Ascending aorta (tissue), 2 donors: Measurements from ENCODE around the gene ZNF576. TPM values are rescaled to one million over a fixed set of nuclear protein-coding genes. Genes with fewer than 3 reads are reported as not detected.
"Not testable (repeated sequence)": the region's sequence is repeated elsewhere in the genome, so short reads cannot be mapped to it uniquely, and the experiment has no call there.

ENCODE experiments used
- DNase-seq, 2 donors: peaks; one replicate each; pipeline ENCODE4 v3.0.0-alpha.2; 2019; ENCODE audit warnings: low spot score in 2 of 2
- H3K27ac ChIP-seq, 2 donors: fragments of 200-600 bp; sonication (generic); one replicate each; pipeline ENCODE4 v1.5.1; 2016 to 2017; ENCODE audit warnings: mild to moderate bottlenecking in 1 of 2
- H3K27me3 ChIP-seq: fragments of 200-600 bp; sonication (generic); one replicate; pipeline ENCODE4 v1.5.1; 2017
- H3K36me3 ChIP-seq, 2 donors: fragments of 200-600 bp; sonication (generic); one replicate each; pipeline ENCODE4 v1.5.1; 2016
- H3K4me1 ChIP-seq, 2 donors: fragments of 200-600 bp; sonication (generic); one replicate each; pipeline ENCODE4 v1.5.1; 2016 to 2017; ENCODE audit warnings: mild to moderate bottlenecking in 1 of 2
- H3K4me3 ChIP-seq, 2 donors: fragments of 200-600 bp; sonication (generic); one replicate each; pipeline ENCODE4 v1.5.1; 2016 to 2017; ENCODE audit warnings: mild to moderate bottlenecking in 1 of 2
- H3K9me3 ChIP-seq, 2 donors: fragments of 200-600 bp; sonication (generic); one replicate each; pipeline ENCODE4 v1.5.1; 2016
- intact Hi-C: fragments of 100-400 bp; cut with DNase I; formaldehyde crosslinking; loops from one replicate; pipeline ENCODE4 v1.15.1; 2023
- total RNA-seq: library from RNA; depleted of rRNA; stranded (reverse); fragments of >200 nt; gene quantifications from one replicate; pipeline ENCODE4 v1.1.0, GENCODE V29; 2016
- TF ChIP-seq, protein P1 (sequence below), 3 experiments: fragments of 200-600 bp in 2 of 3; fragments of 450-650 bp in 1 of 3; sonication (generic) in 2 of 3; IDR thresholded peaks; one replicate each; pipeline ENCODE4 v1.5.1; 2016 to 2019; ENCODE audit warnings: antibody characterized with exemption in 3 of 3, mild to moderate bottlenecking in 1 of 3, moderate library complexity in 1 of 3

The ZNF576 gene
- total RNA-seq, 1 donor from 2014 or later = 3.1 TPM

DNA sequence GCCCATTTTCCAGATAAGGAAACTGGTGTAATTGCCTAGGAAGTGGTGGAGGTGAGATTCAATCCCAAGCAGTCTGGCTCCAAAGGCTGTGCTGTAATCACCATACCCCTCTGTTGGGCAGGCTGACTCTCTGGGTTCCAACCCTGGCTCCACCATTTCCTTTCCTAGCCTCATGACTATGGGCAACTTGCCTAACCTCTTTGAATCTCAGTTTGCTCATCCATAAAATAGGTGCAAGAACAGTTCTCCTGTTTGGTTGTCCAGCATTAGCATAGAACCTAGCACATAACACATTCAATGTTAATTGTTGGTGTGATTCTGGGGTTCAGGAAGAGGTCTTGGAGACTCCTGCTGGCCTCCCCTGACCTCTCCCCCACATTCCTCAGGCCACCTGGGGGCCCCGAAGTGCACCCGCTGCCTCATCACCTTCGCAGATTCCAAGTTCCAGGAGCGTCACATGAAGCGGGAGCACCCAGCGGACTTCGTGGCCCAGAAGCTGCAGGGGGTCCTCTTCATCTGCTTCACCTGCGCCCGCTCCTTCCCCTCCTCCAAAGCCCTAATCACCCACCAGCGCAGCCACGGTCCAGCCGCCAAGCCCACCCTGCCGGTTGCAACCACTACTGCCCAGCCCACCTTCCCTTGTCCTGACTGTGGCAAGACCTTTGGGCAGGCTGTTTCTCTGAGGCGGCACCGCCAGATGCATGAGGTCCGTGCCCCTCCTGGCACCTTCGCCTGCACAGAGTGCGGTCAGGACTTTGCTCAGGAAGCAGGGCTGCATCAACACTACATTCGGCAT lies 2.2 kb downstream of the ZNF576 start:
- DNase-seq = no peak
- peaks cover 22 to 23% of the 10 kb centered on the region in 2 donors for H3K4me1 ChIP-seq
- H3K36me3 ChIP-seq = peaks cover 19 to 24% of the 10 kb centered on the region in 2 donors
- TF ChIP-seq, protein P1, sequence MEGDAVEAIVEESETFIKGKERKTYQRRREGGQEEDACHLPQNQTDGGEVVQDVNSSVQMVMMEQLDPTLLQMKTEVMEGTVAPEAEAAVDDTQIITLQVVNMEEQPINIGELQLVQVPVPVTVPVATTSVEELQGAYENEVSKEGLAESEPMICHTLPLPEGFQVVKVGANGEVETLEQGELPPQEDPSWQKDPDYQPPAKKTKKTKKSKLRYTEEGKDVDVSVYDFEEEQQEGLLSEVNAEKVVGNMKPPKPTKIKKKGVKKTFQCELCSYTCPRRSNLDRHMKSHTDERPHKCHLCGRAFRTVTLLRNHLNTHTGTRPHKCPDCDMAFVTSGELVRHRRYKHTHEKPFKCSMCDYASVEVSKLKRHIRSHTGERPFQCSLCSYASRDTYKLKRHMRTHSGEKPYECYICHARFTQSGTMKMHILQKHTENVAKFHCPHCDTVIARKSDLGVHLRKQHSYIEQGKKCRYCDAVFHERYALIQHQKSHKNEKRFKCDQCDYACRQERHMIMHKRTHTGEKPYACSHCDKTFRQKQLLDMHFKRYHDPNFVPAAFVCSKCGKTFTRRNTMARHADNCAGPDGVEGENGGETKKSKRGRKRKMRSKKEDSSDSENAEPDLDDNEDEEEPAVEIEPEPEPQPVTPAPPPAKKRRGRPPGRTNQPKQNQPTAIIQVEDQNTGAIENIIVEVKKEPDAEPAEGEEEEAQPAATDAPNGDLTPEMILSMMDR (IDR thresholded peaks at IDR 0.05) = no peak
- no peak overlapping the region for H3K27ac ChIP-seq
- H3K9me3 ChIP-seq = no peaks in the 10 kb centered on the region
- no peak overlapping the region for H3K4me3 ChIP-seq
- no peaks in the 10 kb centered on the region for H3K27me3 ChIP-seq
- intact Hi-C loops = loop anchor here (10.0 kb wide), 1 partner anchor 1644 kb away; the partner anchor contains the start of gene RABAC1

DNA sequence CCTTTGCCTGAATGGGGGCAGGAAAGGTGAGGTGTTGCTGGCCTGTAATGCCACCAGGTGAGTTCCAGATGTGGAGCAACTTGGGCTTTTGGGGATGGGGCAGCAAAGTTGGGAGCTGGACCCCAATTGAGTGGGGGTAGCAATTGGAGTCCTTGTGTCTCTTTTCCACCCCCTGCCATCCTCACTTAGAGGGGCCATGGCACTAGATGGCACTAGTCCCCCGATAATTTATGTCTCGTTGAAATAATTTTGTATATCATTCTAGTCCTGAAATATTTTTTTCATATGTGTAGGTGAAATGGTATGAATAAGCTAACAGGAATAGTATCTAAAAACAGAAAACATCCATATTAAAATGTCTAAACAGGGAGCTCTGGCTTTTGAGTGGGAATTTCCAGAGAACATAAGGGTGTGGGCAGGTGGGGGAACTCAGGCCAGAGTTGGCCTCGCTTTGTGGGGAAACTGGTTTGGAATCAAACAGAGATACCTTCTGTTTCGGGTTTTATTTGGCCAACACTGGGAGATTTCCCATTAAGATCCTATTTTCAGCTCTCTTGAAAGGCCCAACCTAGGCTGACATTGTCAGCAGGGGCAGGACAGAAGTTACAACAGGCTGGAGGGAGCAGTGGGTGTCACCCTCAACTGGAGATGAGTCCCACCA lies 3.4 kb downstream of the ZNF576 start:
- intact Hi-C loops = loop anchor here (10.0 kb wide), 1 partner anchor 1645 kb away; the partner anchor contains the start of gene RABAC1
- Histone ChIP-seq H3K4me1 (peaks cover 12 to 15% of the 10 kb centered on the region in 2 donors), H3K27ac (no peak overlapping the region), H3K27me3 (no peaks in the 10 kb centered on the region), H3K36me3 (peaks cover 13 to 23% of the 10 kb centered on the region in 2 donors), H3K9me3 (no peaks in the 10 kb centered on the region), H3K4me3 (no peak overlapping the region)
- no peak for DNase-seq
- TF ChIP-seq, protein P1 (IDR thresholded peaks at IDR 0.05) = no peak

DNA sequence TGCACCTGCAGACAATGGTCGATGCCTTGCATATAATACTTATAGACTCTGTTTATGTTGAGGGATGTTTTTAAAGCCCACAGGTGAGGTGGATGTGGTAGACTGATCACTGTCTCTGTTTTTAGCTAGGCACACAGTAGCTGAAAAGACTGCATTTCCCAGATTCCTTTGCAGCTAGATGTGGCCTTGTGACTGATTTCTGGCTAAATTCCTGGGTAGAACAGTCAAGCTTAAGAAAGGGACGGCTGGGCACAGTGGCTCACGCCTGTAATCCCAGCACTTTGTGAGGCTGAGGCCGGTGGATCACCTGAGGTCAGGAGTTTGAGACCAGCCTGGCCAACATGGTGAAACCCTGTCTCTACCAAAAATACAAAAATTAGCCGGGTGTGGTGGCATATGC lies 3.9 kb downstream of the ZNF576 start:
- DNase-seq, H3K27me3 ChIP-seq, intact Hi-C loops, H3K27ac ChIP-seq, H3K4me3 ChIP-seq, H3K9me3 ChIP-seq: not testable (repeated sequence)
- Histone ChIP-seq H3K4me1 (peaks cover 9 to 12% of the 10 kb centered on the region in 2 donors), H3K36me3 (peaks cover 13 to 23% of the 10 kb centered on the region in 2 donors)

DNA sequence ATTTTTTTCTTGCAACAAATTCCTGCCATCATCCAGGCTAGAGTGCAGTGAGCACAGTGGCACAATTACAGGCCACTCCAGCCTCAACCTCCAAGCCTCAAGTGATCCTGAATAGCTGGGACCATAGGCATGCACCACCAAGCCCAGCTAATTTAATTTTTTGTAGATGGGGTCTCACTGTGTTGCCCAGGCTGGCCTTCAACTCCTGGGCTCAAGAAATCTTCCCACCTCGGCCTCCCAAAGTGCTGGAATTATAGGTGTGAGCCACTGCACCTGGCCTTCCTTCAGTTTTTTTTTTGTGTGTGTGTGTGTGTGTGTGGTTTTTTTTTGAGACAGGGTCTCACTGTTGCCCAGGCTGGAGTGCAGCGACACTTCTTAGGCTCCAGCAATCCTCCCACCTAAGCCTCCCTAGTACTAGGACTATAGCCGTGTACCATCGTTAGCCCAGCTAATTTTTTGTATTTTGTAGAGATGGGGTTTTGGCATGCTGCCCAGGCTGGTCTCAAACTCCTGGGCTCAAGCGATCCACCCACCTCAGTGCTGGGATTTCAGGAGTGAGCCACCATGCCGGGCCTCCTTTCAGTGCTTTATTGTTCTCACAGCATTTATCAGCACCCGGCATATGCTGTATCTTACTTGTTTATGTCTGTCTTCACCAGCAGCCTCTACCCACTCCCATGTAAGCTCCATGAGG lies 9.6 kb downstream of the ZNF576 start:
- H3K27ac ChIP-seq = no peak overlapping the region
- intact Hi-C loops = no loop called here

GRCh38 chr19:43606569-43607229 lies 10.3 kb downstream of the ZNF576 start:
- Histone ChIP-seq H3K9me3 (no peaks in the 10 kb centered on the region), H3K36me3 (peaks cover 12 to 19% of the 10 kb centered on the region in 2 donors), H3K27ac (no peak overlapping the region), H3K27me3 (no peaks in the 10 kb centered on the region), H3K4me3 (no peak overlapping the region), H3K4me1 (no peaks in the 10 kb centered on the region)
- TF ChIP-seq, protein P1 (IDR thresholded peaks at IDR 0.05) = no peak
- intact Hi-C loops = no loop called here
- DNase-seq = no peak

More for the DNA sequence above, 9.6 kb downstream of the ZNF576 start:
- no peak for DNase-seq
- Histone ChIP-seq H3K36me3 (peaks cover 9 to 21% of the 10 kb centered on the region in 2 donors), H3K4me1 (no peaks in the 10 kb centered on the region), H3K27me3 (no peaks in the 10 kb centered on the region), H3K4me3 (no peak overlapping the region), H3K9me3 (no peaks in the 10 kb centered on the region)
- TF ChIP-seq, protein P1 (IDR thresholded peaks at IDR 0.05) = no peak
